ENCODE measurements around the gene ENTPD2.

Gene ENTPD2

GRCh38 chr9:137028263-137029057, 25.4 kb downstream of the ENTPD2 start:
- peak; percentile 76 for DNase-seq

- no peak for DNase-seq
Observed at GRCh38 chr9:137027369-137028262, 26.2 kb downstream of the ENTPD2 start, which contains the start of gene ABCA2. TSS of gene ABCA2 (minus strand) at chr9:137028237. CDS start at chr9:137028140, 97 bp downstream.

GRCh38 chr9:137026828-137027227, 27.0 kb downstream of the ENTPD2 start:
- no peak for DNase-seq

GRCh38 chr9:137026384-137026783, 27.5 kb downstream of the ENTPD2 start:
- no peak for DNase-seq

- peak; percentile 28 for DNase-seq
Observed at GRCh38 chr9:137025517-137025966, 28.3 kb downstream of the ENTPD2 start.

GRCh38 chr9:137023583-137023991, 30.3 kb downstream of the ENTPD2 start:
- DNase-seq = no peak

- DNase-seq = no peak
Observed at GRCh38 chr9:137023157-137023556, 30.7 kb downstream of the ENTPD2 start.

GRCh38 chr9:137022662-137023008, 31.2 kb downstream of the ENTPD2 start:
- no peak for DNase-seq

- peak; percentile 76 for DNase-seq
Observed at GRCh38 chr9:137021979-137022661, 31.7 kb downstream of the ENTPD2 start.

- no peak for DNase-seq
Observed at GRCh38 chr9:137021568-137021978, 32.3 kb downstream of the ENTPD2 start.

- no peak for DNase-seq
Observed at GRCh38 chr9:137020771-137021567, 32.9 kb downstream of the ENTPD2 start.

GRCh38 chr9:137019891-137020683, 33.8 kb downstream of the ENTPD2 start:
- no peak for DNase-seq

GRCh38 chr9:137018761-137019559, 34.9 kb downstream of the ENTPD2 start:
- no peak for DNase-seq

- DNase-seq = no peak
Observed at GRCh38 chr9:137017791-137018497, 35.9 kb downstream of the ENTPD2 start.

GRCh38 chr9:137017071-137017470, 36.8 kb downstream of the ENTPD2 start:
- no peak for DNase-seq

GRCh38 chr9:137016436-137016835, 37.4 kb downstream of the ENTPD2 start:
- no peak for DNase-seq

GRCh38 chr9:137015976-137016375, 37.9 kb downstream of the ENTPD2 start:
- DNase-seq = no peak

GRCh38 chr9:137015540-137015930, 38.3 kb downstream of the ENTPD2 start:
- DNase-seq = no peak

GRCh38 chr9:137014776-137015539, 38.9 kb downstream of the ENTPD2 start:
- no peak for DNase-seq
